ENCODE results near the gene TBC1D9B. TPM values are rescaled to one million over a fixed set of nuclear protein-coding genes. Genes with fewer than 3 reads are reported as not detected.

Gene TBC1D9B
- total RNA-seq, 1 experiment from 2014 or later = 127 TPM

DNA sequence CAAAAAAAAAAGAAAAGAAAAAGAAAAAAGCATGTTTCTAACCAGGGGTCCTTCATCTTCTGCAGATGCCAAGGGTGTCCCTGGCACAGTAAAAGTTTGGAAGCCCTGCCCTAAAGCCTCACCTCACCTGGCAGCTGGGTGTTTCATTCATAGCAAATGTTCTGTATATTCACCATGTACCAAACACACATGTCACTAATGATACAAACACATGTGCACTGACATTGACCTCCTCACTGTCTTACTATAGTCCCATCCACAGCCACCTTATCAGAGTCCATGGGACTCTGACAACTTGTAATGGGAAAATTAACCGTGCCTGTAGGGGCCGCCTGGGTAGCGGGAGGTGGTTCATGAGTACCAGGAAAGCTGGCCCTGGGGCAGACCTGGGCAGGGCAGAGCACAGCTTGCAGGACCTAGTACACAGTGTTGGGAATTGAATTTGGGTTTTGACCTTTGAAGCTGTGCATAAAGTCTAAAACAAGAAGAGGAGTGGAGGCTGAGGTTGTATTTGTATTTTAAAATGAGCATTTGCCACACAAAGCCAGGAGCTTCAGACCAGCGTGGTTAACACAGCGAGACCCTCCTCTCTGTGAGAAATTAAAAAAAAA lies 94.6 kb downstream of the TBC1D9B start (continued):
- TF ChIP-seq EZH2phosphoT487 (IDR thresholded peaks at IDR 0.05; ENCODE audit: borderline replicate concordance) = no peak
- TF ChIP-seq RAD21 (IDR thresholded peaks at IDR 0.05; ENCODE audit: low read depth) = no peak

DNA sequence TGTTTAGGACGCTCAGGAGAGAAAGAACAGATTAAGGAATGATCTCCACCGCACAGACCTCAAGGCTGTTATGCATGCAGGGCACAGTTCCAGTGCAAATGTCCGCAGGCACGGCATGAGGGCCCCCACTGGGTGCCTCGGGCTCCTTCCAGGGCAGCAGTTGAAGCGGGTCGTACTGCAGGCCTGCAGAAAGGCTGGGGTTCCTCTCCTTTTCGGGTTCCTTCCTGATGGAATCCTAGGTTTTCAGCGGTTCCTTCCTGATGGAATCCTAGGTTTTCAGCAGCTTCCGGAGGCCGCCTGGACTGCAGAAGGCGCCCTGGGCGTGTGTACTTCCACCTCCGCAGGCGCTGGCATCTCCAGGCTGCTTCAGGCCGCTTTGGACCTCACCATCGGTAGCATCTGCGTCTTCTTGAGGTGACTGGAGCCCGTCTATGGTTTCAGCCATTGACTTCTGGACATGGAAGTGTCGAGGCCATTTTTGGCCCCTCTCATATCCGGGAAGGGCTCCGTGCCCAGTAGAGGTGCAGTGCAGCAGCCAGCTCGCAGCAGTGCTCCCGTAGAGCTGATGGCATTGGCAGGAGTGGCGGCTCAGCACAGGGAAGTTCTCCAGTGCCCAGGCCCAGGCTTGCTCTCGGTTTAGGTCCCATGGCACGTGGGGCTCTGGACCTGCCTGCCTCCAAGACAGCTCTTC lies 95.4 kb downstream of the TBC1D9B start:
- RAD21 ChIA-PET (ENCODE audit: low non-redundant PET in 1 of 2, low total read pairs in 2 of 2, uncharacterized antibody in 2 of 2, unreplicated experiment in 2 of 2) = no interaction called here
- intact Hi-C loops (cut with micrococcal nuclease) = no loop called here
- BruUV-seq (replicated peaks) = no TSS peak

More for the DNA sequence above, 95.4 kb downstream of the TBC1D9B start:
- ChIA-PET CTCF (no interaction called here), POLR2A (interaction anchor here (1.8 kb wide), 1 partner anchor 8 kb away, joined by 18 read pairs; the partner anchor contains the start of gene SQSTM1)
- no peak for ATAC-seq
- no peak overlapping the region for H2AFZ ChIP-seq (ENCODE audit: low read depth, low read length, poor library complexity, severe bottlenecking)
- no peak overlapping the region for H3K27ac ChIP-seq (ENCODE audit: low read depth, low read length)
- H3K79me2 ChIP-seq (ENCODE audit: insufficient read depth, low read length) = peaks cover 9% of the 10 kb centered on the region
- no peaks in the 10 kb centered on the region for H3K9me3 ChIP-seq (ENCODE audit: control insufficient read depth in 1 of 2, insufficient read depth in 1 of 2, low read depth in 1 of 2, low read length in 2 of 2)
- peaks cover 11 to 22% of the 10 kb centered on the region in 2 experiments for H3K4me1 ChIP-seq (ENCODE audit: control insufficient read depth in 1 of 2, insufficient read depth in 2 of 2, low read length in 2 of 2)
- H3K27me3 ChIP-seq (ENCODE audit: insufficient read depth, low read length) = no peaks in the 10 kb centered on the region
- H3K9ac ChIP-seq (ENCODE audit: low read length) = no peak overlapping the region
- peaks cover 19 to 24% of the 10 kb centered on the region in 2 experiments; a peak in 3 of 4 replicates for H3K36me3 ChIP-seq (ENCODE audit: control insufficient read depth in 1 of 2, insufficient read depth in 2 of 2, low read length in 2 of 2)
- H3K9me2 ChIP-seq (ENCODE audit: insufficient read depth) = no peaks in the 10 kb centered on the region
- no peak for DNase-seq (ENCODE audit: low read depth, low spot score)
- H3K4me3 ChIP-seq (replicated peaks in 1 of 2; ENCODE audit: low read depth in 1 of 2, low read length in 2 of 2) = no peak overlapping the region
- no peak overlapping the region for H3K4me2 ChIP-seq (ENCODE audit: low read length)
- TF ChIP-seq ZFX (IDR thresholded peaks at IDR 0.05) (no peak), RAD21 (IDR thresholded peaks at IDR 0.05; ENCODE audit: low read depth) (no peak), ATF3 (IDR thresholded peaks at IDR 0.05) (no peak), POLR2AphosphoS5 (IDR thresholded peaks at IDR 0.05; ENCODE audit: low read depth, low read length) (no peak)
- TF ChIP-seq, protein P1, sequence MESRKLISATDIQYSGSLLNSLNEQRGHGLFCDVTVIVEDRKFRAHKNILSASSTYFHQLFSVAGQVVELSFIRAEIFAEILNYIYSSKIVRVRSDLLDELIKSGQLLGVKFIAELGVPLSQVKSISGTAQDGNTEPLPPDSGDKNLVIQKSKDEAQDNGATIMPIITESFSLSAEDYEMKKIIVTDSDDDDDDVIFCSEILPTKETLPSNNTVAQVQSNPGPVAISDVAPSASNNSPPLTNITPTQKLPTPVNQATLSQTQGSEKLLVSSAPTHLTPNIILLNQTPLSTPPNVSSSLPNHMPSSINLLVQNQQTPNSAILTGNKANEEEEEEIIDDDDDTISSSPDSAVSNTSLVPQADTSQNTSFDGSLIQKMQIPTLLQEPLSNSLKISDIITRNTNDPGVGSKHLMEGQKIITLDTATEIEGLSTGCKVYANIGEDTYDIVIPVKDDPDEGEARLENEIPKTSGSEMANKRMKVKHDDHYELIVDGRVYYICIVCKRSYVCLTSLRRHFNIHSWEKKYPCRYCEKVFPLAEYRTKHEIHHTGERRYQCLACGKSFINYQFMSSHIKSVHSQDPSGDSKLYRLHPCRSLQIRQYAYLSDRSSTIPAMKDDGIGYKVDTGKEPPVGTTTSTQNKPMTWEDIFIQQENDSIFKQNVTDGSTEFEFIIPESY (IDR thresholded peaks at IDR 0.05; ENCODE audit: extremely low read depth, insufficient replicate concordance, low read length) = no peak
- no peaks in the 10 kb centered on the region for H4K20me1 ChIP-seq (ENCODE audit: insufficient read depth)

Other genes starting within 250 kb of the TBC1D9B start
- gene CBY3, start 226.9 kb downstream of the TBC1D9B start, total RNA-seq (2021; ENCODE audit: unreplicated experiment) = not detected
- 766 TPM for gene CANX, start 208.9 kb downstream of the TBC1D9B start, total RNA-seq (2021; ENCODE audit: unreplicated experiment)
- gene MAML1, start 175.1 kb downstream of the TBC1D9B start, total RNA-seq (2021; ENCODE audit: unreplicated experiment) = 29.5 TPM
- gene LTC4S, start 113.9 kb downstream of the TBC1D9B start, total RNA-seq (2021; ENCODE audit: unreplicated experiment) = 5.0 TPM
- 148 TPM for gene MGAT4B, start 101.0 kb downstream of the TBC1D9B start, total RNA-seq (2021; ENCODE audit: unreplicated experiment)
- 299 TPM for gene SQSTM1, start 87.0 kb downstream of the TBC1D9B start, total RNA-seq (2021; ENCODE audit: unreplicated experiment)
- 36.2 TPM for gene MRNIP, start 49.1 kb downstream of the TBC1D9B start, total RNA-seq (2021; ENCODE audit: unreplicated experiment)
- gene RNF130, start 163.9 kb upstream of the TBC1D9B start, total RNA-seq (2021; ENCODE audit: unreplicated experiment) = 34.9 TPM

Data from HCT116 (cell line).